ENCODE measurements around the gene PBX1.

The PBX1 gene

DNA sequence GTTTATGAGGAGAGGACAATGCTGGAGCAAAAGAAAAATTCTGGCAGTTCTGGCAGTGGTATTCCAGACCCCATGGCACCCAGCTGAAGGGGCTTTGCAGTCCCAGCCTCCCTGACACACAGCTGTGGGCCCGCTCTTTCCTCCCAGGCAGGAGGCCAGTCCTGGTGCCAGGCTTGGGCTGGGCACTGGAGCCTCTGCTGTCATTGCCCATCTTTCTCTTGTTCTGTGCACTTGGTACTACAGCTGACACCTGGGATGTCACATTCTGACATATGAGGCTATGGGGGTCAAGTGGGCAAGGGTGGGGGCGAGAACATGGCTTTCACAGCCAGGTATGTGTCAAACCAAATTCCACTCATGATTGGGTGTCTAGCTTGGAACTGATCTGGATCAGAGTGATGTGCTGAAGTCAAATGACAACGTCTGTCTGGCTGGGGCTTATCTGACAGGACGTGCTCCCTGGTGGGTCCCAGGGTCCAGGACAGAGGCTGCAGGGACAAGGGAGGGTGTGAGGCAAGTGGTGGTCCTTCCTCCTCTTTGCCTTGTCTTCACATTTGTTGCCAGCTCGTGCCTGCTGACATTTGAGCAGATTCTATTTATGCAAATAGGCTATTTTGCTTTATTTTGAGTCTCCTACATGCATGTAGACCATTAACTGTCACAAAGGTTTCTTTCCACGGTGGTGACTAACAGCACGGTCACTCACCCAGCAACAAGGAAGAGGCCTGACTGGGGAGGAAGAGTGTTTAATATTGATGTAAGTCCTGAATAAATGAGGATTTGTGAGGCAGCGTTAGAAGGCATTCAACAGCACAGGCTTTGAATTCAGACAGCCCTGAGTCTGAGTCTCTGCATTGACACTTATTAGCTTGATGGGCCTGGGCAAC, 336.3 kb downstream of the PBX1 start:
- no peaks in the 10 kb centered on the region for H3K4me1 ChIP-seq (ENCODE audit: control insufficient read depth, low read length)
- no peak overlapping the region for H3K4me3 ChIP-seq (ENCODE audit: low read length)
- no peaks in the 10 kb centered on the region for H4K20me1 ChIP-seq (ENCODE audit: control insufficient read depth, insufficient read depth, low read depth, low read length)
- no peak overlapping the region for H3K27ac ChIP-seq (ENCODE audit: low read depth, low read length)
- no peaks in the 10 kb centered on the region for H3K9me2 ChIP-seq (replicated peaks; ENCODE audit: control insufficient read depth, low read length)
- H3K27me3 ChIP-seq (ENCODE audit: control insufficient read depth, low read length) = no peaks in the 10 kb centered on the region
- no peaks in the 10 kb centered on the region for H3F3A ChIP-seq (ENCODE audit: control insufficient read depth, insufficient read depth)
- H3K4me2 ChIP-seq (ENCODE audit: low read length) = no peak overlapping the region
- H3K36me3 ChIP-seq (ENCODE audit: control insufficient read depth, low read length) = no peaks in the 10 kb centered on the region
- no peaks in the 10 kb centered on the region for H3K9me3 ChIP-seq (ENCODE audit: control insufficient read depth, insufficient read depth, low read length)
- H3K79me2 ChIP-seq (ENCODE audit: control insufficient read depth, low read length) = no peaks in the 10 kb centered on the region
- no peak for TF ChIP-seq EZH2phosphoT487 (IDR thresholded peaks at IDR 0.05; ENCODE audit: borderline replicate concordance, low read length)
- TF ChIP-seq, protein P1, sequence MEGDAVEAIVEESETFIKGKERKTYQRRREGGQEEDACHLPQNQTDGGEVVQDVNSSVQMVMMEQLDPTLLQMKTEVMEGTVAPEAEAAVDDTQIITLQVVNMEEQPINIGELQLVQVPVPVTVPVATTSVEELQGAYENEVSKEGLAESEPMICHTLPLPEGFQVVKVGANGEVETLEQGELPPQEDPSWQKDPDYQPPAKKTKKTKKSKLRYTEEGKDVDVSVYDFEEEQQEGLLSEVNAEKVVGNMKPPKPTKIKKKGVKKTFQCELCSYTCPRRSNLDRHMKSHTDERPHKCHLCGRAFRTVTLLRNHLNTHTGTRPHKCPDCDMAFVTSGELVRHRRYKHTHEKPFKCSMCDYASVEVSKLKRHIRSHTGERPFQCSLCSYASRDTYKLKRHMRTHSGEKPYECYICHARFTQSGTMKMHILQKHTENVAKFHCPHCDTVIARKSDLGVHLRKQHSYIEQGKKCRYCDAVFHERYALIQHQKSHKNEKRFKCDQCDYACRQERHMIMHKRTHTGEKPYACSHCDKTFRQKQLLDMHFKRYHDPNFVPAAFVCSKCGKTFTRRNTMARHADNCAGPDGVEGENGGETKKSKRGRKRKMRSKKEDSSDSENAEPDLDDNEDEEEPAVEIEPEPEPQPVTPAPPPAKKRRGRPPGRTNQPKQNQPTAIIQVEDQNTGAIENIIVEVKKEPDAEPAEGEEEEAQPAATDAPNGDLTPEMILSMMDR (IDR thresholded peaks at IDR 0.05; ENCODE audit: low read depth, low read length, poor library complexity, severe bottlenecking) = no peak

DNA sequence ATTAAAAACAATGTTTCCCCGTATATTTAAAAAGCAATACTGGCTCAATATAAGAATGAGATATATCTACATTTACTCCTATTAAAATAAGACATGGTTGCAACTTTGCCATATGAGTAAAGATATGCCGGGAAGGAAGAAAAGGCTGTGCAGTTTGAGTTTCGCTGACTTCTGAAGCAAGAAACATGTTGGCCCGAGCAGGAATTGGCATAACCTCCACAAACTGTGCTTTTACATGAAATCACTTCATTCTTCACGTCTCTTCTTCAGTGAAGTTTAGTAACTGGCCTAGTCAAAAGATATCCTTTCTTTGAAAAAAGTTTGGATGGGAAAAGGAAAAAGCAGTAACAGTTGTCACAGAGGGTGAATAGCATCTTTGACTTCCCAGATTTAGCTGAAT, 342.0 kb downstream of the PBX1 start:
- no peaks in the 10 kb centered on the region for H3K36me3 ChIP-seq (ENCODE audit: control insufficient read depth, low read length)
- no peaks in the 10 kb centered on the region for H3K27me3 ChIP-seq (ENCODE audit: control insufficient read depth, low read length)
- TF ChIP-seq EZH2phosphoT487 (IDR thresholded peaks at IDR 0.05; ENCODE audit: borderline replicate concordance, low read length) = no peak
- TF ChIP-seq, protein P1 (IDR thresholded peaks at IDR 0.05; ENCODE audit: low read depth, low read length, poor library complexity, severe bottlenecking) = no peak
- H3K27ac ChIP-seq (ENCODE audit: low read depth, low read length) = no peak overlapping the region
- H3F3A ChIP-seq (ENCODE audit: control insufficient read depth, insufficient read depth) = no peaks in the 10 kb centered on the region
- no peaks in the 10 kb centered on the region for H3K9me2 ChIP-seq (replicated peaks; ENCODE audit: control insufficient read depth, low read length)
- no peaks in the 10 kb centered on the region for H3K9me3 ChIP-seq (ENCODE audit: control insufficient read depth, insufficient read depth, low read length)
- H4K20me1 ChIP-seq (ENCODE audit: control insufficient read depth, insufficient read depth, low read depth, low read length) = no peaks in the 10 kb centered on the region
- no peaks in the 10 kb centered on the region for H3K4me1 ChIP-seq (ENCODE audit: control insufficient read depth, low read length)
- H3K4me2 ChIP-seq (ENCODE audit: low read length) = no peak overlapping the region
- H3K79me2 ChIP-seq (ENCODE audit: control insufficient read depth, low read length) = no peaks in the 10 kb centered on the region
- H3K4me3 ChIP-seq (ENCODE audit: low read length) = no peak overlapping the region

Measured in DOHH2 (cell line).